Right cardiac atrium (tissue), 5 donors: ENCODE results near the gene ANKRD11. TPM values are rescaled to one million over a fixed set of nuclear protein-coding genes. Genes with fewer than 3 reads are reported as not detected.
A peak's percentile ranks its signal among the peaks of the same experiment; 100 is the strongest.
"Not testable (repeated sequence)": the region's sequence is repeated elsewhere in the genome, so short reads cannot be mapped to it uniquely, and the experiment has no call there.

Source experiments
- ATAC-seq, 2 donors: fragments of 200-7000 bp; cut with Tn5 transposase; one replicate each; pipeline versions ENCODE4 v1.8.0 to v1.9.1; 2020; ENCODE audit warnings: moderate library complexity in 2 of 2, mild to moderate bottlenecking in 1 of 2
- DNase-seq, 3 donors: peaks; one replicate each; pipeline ENCODE4 v3.0.0-alpha.2; 2020
- H3K27ac ChIP-seq: one replicate; pipeline ENCODE4 v1.5.1; 2013; ENCODE audit warnings: mild to moderate bottlenecking, low read length, control low read depth, moderate library complexity
- H3K27me3 ChIP-seq: one replicate; pipeline ENCODE4 v1.6.1; 2013; ENCODE audit not compliant: control insufficient read depth, insufficient read depth
- H3K4me1 ChIP-seq: one replicate; pipeline ENCODE4 v1.6.1; 2013; ENCODE audit warnings: low read length; ENCODE audit not compliant: control insufficient read depth, insufficient read depth
- H3K4me3 ChIP-seq: one replicate; pipeline ENCODE4 v1.5.1; 2013; ENCODE audit warnings: low read length, control low read depth
- H3K9me3 ChIP-seq: one replicate; pipeline ENCODE4 v1.6.1; 2013; ENCODE audit warnings: low read length; ENCODE audit not compliant: control insufficient read depth
- WGBS: extraction: QIAGEN DNeasy Blood & Tissue Kit; methylation state at CpG from one replicate; pipeline ENCODE4 v1.1.7; 2013; 5-methylcytosine and 5-hydroxymethylcytosine counted together
- intact Hi-C, 4 donors: fragments of 100-400 bp; cut with DNase I; formaldehyde crosslinking; loops; one replicate each; pipeline versions ENCODE4 v1.11.0 to v1.14.0; 2022 to 2023
- polyA plus RNA-seq: library from polyadenylated mRNA; stranded (reverse); fragments of 200-250 nt; gene quantifications from one replicate; pipeline ENCODE4 v1.2.3, GENCODE V29; 2013
- total RNA-seq, 4 donors: library from RNA; stranded (reverse); fragmentation: NEBNext Ultra II Directional; extraction: Animal tissue kit (Norgen Biotek cat#: 25700); gene quantifications; one replicate each; pipeline ENCODE4 v1.2.1, GENCODE V29; 2021
- donor health status: healthy with polysubstance abuse.
- donor health status: DM: no; HTN: yes; CAD: no.
- donor health status: DM: no; HTN: no; CAD: no.
- donor health status: DM: no; HTN: yes; CAD: no; lungs with severe emphysema.
- donor health status: DM: yes; HTN: yes; CAD: no.

ANKRD11 gene
- total and polyA plus RNA-seq, 5 donors = 75.3 to 98.9 (median 95.3) TPM

DNA sequence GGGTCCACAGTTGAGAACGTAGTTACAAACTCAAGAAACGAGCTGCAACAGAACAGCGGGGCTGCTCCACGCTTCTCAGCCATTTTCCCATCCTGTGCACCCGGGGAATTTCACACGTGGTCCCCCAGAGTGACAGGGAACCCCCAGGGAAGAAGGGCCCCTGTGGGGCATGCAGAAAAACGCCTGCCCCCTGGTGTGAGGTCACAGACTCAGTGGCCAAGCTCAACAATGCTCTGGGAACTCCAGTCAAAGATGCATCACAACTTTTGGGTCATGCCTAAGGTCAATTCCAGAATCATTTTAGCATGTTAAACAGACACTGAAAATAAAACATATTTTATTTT lies 157.5 kb downstream of the ANKRD11 start:
- Histone ChIP-seq H3K27me3 (no peaks in the 10 kb centered on the region), H3K4me3 (no peak overlapping the region), H3K4me1 (peaks cover 26% of the 10 kb centered on the region), H3K9me3 (no peaks in the 10 kb centered on the region), H3K27ac (peak overlapping the region; percentile 53)
- DNase-seq (peak in 2 of 3 donors; percentile 23 to 56), ATAC-seq (no peak)
- intact Hi-C loops = loop anchor here in 2 of 4 donors (5.0 to 10.0 kb wide), 2 partner anchors 162 to 174 kb away; partner anchors contain the start of genes ANKRD11 (in 1 of the 2) and SPG7 (in 1 of the 2)
- 40% methylated on average over 7 of the region's 7 CpGs for WGBS

DNA sequence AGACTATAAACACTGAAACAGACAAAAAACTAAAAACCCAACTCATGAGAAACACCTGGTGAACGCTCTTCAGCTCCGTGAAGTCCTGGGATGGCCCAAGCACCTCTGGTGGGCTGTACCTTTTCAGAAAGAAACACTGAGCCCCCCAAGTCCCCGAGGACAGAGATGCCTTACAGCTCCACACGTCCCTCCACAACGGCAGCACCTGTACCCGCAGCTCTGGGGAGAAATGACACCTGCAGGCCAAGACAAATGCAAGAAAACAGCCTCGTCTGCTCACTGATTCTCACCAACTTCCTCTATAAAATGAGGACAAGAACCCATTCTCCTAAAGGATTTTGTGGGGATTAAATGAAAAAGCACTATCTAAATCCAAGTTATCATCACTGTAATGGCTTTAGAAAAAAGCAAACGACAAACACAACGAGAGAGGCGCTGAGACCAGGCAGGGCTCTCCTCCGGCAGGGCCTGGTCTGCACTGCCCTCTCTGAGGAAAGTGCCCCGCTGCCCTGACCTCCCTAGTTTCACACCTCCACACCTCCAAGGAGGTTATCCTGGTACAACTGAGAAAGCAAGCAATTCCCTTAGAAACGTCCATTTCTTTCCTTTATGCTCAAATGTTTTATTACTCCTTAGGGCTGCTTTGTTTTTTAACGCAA lies 158.0 kb downstream of the ANKRD11 start:
- DNase-seq = peak in 2 of 3 donors; percentile 35 to 40

DNA sequence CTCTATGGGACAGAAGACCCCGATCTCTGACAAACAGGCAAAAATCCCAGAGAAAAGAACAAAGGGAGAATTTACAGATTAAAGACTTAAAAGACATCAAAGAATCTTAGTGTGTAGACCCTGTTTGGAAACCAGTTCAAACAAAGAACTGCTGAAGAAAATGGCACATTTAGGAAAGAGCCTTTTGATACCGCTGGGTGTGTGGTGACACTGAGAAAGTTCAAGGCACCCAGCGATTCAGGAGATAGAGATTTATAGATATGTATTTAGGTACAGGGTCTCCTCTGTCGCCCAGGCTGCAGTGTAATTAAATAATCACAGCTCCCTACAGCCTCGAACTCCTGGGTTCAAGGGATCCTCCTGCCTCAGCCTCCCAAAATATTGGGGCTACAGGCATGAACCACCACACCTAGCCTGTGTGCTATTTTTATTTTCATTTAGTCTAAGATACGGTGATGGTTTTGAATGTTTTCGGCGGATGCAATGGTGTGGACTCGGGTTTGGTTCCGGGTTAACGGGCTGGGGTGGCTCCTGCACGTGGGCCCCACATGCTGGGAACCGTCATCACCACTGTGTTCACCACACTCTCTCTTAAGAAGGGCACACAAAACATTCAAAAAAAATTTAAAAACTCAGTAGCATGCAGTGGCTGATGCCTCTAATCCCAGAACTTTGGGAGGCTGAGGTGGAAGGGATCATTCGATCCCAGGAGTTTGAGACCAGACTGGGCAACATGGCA lies 158.8 kb downstream of the ANKRD11 start:
- intact Hi-C loops = loop anchor here in 2 of 4 donors (5.0 to 10.0 kb wide), 2 partner anchors 163 to 176 kb away; partner anchors contain the start of genes ANKRD11 (in 1 of the 2) and SPG7 (in 1 of the 2)

More for the DNA sequence above, 158.0 kb downstream of the ANKRD11 start:
- Histone ChIP-seq H3K27ac (no peak overlapping the region), H3K4me3 (no peak overlapping the region), H3K9me3 (no peaks in the 10 kb centered on the region), H3K4me1 (peaks cover 26% of the 10 kb centered on the region), H3K27me3 (no peaks in the 10 kb centered on the region)
- WGBS = 58% methylated on average over 14 of the region's 14 CpGs
- no peak for ATAC-seq
- intact Hi-C loops = loop anchor here in 2 of 4 donors (5.0 to 10.0 kb wide), 2 partner anchors 162 to 175 kb away; partner anchors contain the start of genes ANKRD11 (in 1 of the 2) and SPG7 (in 1 of the 2)

DNA sequence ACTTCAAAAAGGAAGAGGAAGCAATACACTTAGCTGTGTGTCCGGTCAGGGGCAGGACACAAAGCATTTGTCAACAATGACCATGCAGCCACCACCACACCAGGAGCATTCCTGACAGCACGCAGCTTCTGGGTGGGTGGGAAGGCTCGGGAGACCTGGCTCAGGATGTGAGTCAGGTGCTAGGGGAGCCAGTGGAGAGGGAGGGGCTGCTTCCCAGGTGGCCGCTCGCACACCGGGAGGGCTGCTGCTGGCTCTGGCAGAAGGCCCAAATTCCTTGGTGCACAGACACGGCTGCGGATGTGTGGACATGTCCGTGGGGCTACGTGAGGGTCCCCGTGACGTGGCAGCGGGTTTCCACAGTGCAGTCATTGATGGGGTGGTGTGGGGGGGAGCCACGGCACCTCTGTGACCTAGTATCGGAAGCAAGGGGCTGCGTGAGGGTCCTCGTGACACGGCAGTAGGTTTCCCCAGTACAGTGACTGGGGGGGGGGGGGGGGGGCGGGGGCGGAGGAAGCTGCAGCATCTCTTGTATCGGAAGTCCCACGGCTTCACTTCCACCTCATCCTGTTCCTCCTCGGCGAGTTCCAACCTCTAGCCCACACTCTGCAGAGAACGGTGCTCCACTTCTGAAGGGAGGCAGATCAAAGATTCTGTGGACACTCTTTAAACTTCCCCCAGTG lies 160.0 kb downstream of the ANKRD11 start:
- DNase-seq = peak in 2 of 3 donors; percentile 67 to 72
- peak overlapping the region; percentile 28 for H3K27ac ChIP-seq
- no peak overlapping the region for H3K4me3 ChIP-seq
- intact Hi-C loops = loop anchor here in 2 of 4 donors (5.0 to 10.0 kb wide), 2 partner anchors 164 to 177 kb away; partner anchors contain the start of genes ANKRD11 (in 1 of the 2) and SPG7 (in 1 of the 2)
- H3K9me3 ChIP-seq = no peaks in the 10 kb centered on the region
- ATAC-seq = peak in 1 of 2 donors; percentile 8
- 25% methylated on average over 25 of the region's 25 CpGs for WGBS
- no peaks in the 10 kb centered on the region for H3K27me3 ChIP-seq
- H3K4me1 ChIP-seq = peaks cover 28% of the 10 kb centered on the region

More for the DNA sequence above, 158.8 kb downstream of the ANKRD11 start:
- Histone ChIP-seq H3K9me3 (no peaks in the 10 kb centered on the region), H3K27ac (no peak overlapping the region), H3K4me3 (no peak overlapping the region), H3K4me1 (peaks cover 29% of the 10 kb centered on the region), H3K27me3 (no peaks in the 10 kb centered on the region)
- 86% methylated on average over 14 of the region's 14 CpGs for WGBS
- ATAC-seq (no peak), DNase-seq (no peak)

DNA sequence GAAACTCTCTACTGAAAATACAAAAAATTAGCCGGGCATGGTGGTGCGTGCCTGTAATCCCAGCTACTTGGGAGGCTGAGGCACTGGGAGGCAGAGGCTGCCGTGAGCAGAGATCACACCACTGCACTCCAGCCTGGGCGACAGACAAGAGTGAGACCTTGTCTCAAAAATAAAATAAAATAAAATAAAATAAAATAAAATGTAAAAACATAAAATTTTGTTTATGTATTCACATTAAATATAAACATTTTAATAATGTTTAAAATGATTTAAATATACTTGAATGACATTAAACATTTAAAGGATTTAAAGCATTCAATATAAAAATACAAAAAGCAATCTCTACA lies 160.6 kb downstream of the ANKRD11 start:
- H3K27ac ChIP-seq, H3K27me3 ChIP-seq, H3K9me3 ChIP-seq, ATAC-seq, DNase-seq, H3K4me3 ChIP-seq: not testable (repeated sequence)
- intact Hi-C loops = loop anchor here in 2 of 4 donors (5.0 to 10.0 kb wide), 2 partner anchors 165 to 177 kb away; partner anchors contain the start of genes ANKRD11 (in 1 of the 2) and SPG7 (in 1 of the 2)
- peaks cover 29% of the 10 kb centered on the region for H3K4me1 ChIP-seq
- WGBS = 88% methylated on average over 4 of the region's 4 CpGs

DNA sequence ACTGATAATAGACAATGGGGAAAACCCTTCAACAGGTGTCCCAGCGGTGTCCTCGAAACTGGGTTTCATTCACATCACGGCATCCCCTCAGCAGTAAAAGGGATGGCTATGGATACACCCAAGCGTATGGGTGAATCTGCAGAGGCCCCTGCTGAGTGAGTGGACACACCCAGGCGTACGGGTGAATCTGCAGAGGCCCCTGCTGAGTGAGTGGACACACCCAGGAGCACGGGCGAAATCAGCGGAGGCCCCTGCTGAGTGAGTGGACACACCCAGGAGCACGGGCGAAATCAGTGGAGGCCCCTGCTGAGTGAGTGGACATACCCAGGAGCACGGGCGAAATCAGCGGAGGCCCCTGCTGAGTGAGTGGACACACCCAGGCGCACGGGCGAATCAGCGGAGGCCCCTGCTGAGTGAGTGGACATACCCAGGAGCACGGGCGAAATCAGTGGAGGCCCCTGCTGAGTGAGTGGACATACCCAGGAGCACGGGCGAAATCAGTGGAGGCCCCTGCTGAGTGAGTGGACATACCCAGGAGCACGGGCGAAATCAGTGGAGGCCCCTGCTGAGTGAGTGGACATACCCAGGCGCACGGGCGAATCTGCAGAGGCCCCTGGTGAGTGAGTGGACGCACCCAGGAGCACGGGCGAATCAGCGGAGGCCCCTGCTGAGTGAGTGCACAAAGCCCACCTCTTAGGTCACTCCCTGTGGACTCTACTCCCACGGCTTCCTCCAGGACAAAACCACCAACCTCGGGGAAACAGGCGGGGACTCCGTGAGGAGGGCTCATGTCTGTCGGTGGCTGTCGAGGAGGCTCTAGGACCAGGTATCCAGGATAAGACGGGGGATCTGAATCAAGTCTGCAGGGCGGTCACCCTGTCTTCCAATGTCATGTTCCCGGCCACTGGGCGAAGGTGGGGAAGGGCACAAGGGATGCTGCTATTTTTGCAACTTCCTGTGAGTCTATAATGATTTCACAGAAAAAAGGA lies 161.7 kb downstream of the ANKRD11 start:
- H3K27me3 ChIP-seq, H3K9me3 ChIP-seq, ATAC-seq, H3K4me3 ChIP-seq, intact Hi-C loops: not testable (repeated sequence)
- peak in 2 of 3 donors; percentile 53 to 55 for DNase-seq
- WGBS = 82% methylated on average over 39 of the region's 41 CpGs
- peaks cover 22% of the 10 kb centered on the region for H3K4me1 ChIP-seq
- peak overlapping the region; percentile 13 for H3K27ac ChIP-seq

DNA sequence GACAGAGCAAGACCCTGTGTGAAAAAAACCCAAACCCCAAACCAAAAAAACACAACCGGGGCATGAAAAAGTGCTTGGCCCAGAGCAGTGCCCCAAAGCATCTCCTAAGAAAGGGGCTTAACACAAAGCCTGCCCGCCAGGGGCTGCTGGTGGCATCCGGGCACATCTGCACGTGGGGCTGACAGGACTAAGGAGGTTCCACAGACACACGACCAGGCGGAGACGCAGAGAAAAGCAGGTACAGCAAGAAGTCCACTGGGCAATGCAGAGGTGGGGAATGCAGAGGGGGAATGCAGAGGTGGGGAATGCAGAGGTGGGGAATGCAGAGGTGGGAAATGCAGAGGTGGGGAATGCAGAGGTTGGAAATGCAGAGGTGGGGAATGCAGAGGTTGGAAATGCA lies 163.6 kb downstream of the ANKRD11 start:
- Histone ChIP-seq H3K27me3 (no peaks in the 10 kb centered on the region), H3K4me1 (peaks cover 27% of the 10 kb centered on the region), H3K4me3 (no peak overlapping the region), H3K9me3 (no peaks in the 10 kb centered on the region), H3K27ac (peak overlapping the region; percentile 38)
- ATAC-seq (no peak), DNase-seq (peak in 1 of 3 donors; percentile 32)
- intact Hi-C loops = no loop called here
- WGBS = 79% methylated on average over 7 of the region's 7 CpGs

DNA sequence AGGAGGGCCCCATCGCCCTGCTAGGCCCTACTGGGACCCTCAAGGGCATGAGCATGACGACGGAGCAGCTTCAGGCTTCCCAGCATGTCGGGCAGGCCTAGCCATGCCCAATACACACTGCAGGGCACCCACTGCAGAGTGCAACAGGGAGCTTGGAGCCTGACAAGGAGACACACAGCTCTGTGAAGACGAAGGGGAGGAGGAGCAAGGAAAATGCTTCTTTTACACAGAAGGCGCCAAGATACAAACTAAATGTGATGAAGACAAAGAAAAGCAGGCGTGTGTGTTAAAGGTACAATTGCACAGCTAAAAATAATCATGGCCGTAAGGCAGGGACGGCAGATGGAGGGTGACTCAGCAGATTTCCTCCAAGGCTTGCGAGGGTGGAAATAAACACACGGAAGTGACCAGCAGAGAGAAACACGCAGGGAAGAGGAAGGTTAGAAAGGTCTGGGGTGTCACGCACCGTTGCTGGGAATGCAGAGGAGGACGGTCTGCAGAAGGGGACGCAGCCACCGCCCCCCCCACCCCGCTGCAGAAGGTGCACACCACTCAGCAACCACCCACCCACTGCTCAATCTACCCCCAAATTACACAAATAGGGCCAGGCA lies 164.4 kb downstream of the ANKRD11 start:
- intact Hi-C loops = no loop called here
- H3K4me3 ChIP-seq = no peak overlapping the region
- peak; percentile 72 to 80 for ATAC-seq

DNA sequence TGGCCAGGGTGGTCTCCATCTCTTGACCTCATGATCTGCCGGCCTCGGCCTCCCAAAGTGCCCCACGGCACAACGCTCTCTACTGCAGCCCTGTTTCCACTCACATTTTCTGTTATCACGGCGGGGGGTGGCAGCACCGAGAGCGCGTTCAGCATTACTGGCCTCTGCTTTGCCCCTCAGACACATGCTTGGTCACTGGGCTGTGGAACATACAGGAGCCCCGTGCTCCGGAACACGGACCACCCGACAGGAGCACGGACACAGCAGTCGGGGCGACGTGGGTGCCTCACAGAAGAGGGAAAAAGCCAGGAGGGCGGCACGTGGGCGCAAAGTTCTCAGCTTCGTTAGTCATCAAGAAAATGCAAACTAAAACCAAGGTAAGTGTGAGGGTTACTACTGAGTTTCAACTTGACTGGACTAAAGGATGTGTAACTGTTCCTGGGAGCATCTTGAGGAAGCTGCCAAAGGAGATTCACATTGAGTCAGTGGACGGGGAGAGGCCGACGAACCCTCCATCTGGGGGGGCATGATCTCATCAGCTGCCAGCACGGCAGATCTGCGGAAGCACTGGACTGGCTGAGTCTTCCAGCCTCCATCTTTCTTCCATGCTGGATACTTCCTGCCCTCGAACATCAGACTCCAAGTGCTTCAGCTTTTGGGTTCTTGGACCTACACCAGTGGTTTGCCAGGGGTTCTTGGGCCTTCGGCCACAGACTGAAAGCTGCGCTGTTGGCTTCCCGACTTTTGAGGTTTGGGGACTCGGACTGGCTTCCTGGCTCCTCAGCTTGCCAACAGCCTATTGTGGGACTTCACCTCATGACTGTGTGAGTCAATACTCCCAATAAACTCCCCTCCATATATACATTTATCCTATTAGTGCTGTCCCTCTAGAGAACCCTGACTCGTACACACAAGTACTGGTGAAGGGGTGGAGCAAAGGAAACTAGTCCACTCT lies 166.0 kb downstream of the ANKRD11 start:
- ATAC-seq = no peak
- peak in 2 of 3 donors; percentile 28 to 43 for DNase-seq
- H3K9me3 ChIP-seq = no peaks in the 10 kb centered on the region
- H3K4me1 ChIP-seq = peaks cover 34% of the 10 kb centered on the region
- H3K4me3 ChIP-seq = no peak overlapping the region
- intact Hi-C loops = no loop called here
- peak overlapping the region; percentile 43 for H3K27ac ChIP-seq
- no peaks in the 10 kb centered on the region for H3K27me3 ChIP-seq
- 89% methylated on average over 32 of the region's 32 CpGs for WGBS

More for the DNA sequence above, 164.4 kb downstream of the ANKRD11 start:
- peak in 2 of 3 donors; percentile 59 to 74 for DNase-seq
- Histone ChIP-seq H3K27me3 (no peaks in the 10 kb centered on the region), H3K27ac (peak overlapping the region; percentile 82), H3K4me1 (peaks cover 29% of the 10 kb centered on the region), H3K9me3 (no peaks in the 10 kb centered on the region)
- WGBS = 20% methylated on average over 18 of the region's 18 CpGs
